Ovary (tissue), 9 donors: ENCODE data around the gene TRIM41. TPM values are rescaled to one million over a fixed set of nuclear protein-coding genes. Genes with fewer than 3 reads are reported as not detected.

Experiments used
- DNase-seq, 5 donors: peaks; one replicate each; pipeline ENCODE4 v3.0.0-alpha.2; 2019 to 2020
- H3K27ac ChIP-seq, 2 donors: fragments of 200-600 bp; one replicate each; pipeline versions ENCODE4 v1.5.1 to v1.8.0; 2019 to 2022
- H3K27me3 ChIP-seq: fragments of 200-600 bp; one replicate; pipeline ENCODE4 v1.8.0; 2022
- H3K36me3 ChIP-seq: fragments of 200-600 bp; sonication (generic); one replicate; pipeline ENCODE4 v1.5.1; 2019
- H3K4me1 ChIP-seq: one replicate; pipeline ENCODE4 v1.8.1; 2013; ENCODE audit warnings: mild to moderate bottlenecking, moderate library complexity; ENCODE audit not compliant: insufficient read depth
- H3K4me3 ChIP-seq: fragments of 200-600 bp; sonication (generic); one replicate; pipeline ENCODE4 v1.5.1; 2017
- H3K9me3 ChIP-seq, 2 donors: fragments of 200-600 bp in 1 of 2; sonication (generic) in 1 of 2; one replicate each; pipeline versions ENCODE4 v1.5.1 to v1.8.1; 2013 to 2019; ENCODE audit warnings: mild to moderate bottlenecking in 1 of 2, moderate library complexity in 1 of 2
- EP300 ChIP-seq: sonication (generic); formaldehyde crosslinking; IDR thresholded peaks from one replicate; pipeline ENCODE4 v1.6.1; 2017; ENCODE audit warnings: antibody characterized with exemption
- POLR2A ChIP-seq: fragments of 450-650 bp; IDR thresholded peaks from one replicate; pipeline ENCODE4 v1.6.1; 2017; ENCODE audit warnings: antibody characterized with exemption, mild to moderate bottlenecking, moderate library complexity
- WGBS, 3 donors: extraction: QIAGEN DNeasy Blood & Tissue Kit in 1 of 3; methylation state at CpG; one replicate each; pipeline versions ENCODE4 v1.1.5 to v1.1.7; 2013 to 2017; 5-methylcytosine and 5-hydroxymethylcytosine counted together
- intact Hi-C, 4 donors: fragments of 100-400 bp; cut with DNase I; formaldehyde crosslinking; loops; one replicate each; pipeline versions ENCODE4 v1.11.0 to v1.15.1; 2022 to 2023
- polyA plus RNA-seq, 2 donors: library from polyadenylated mRNA; stranded (reverse); fragments of 200-250 nt in 1 of 2; fragments of 350-450 nt in 1 of 2; fragmentation: Illumina TruSeq in 1 of 2; extraction: RNeasy Lipid Tissue Mini Kit (QIAGEN cat#74804) in 1 of 2; gene quantifications; one replicate each; pipeline ENCODE4 v1.2.3, GENCODE V29; 2013 to 2014
- total RNA-seq, 7 donors: library from RNA; depleted of rRNA in 2 of 7; stranded (reverse); fragments of >200 nt in 2 of 7; fragmentation: NEBNext Ultra II Directional in 3 of 7; extraction: Animal tissue kit (Norgen Biotek cat#: 25700) in 3 of 7; gene quantifications; one replicate each; pipeline versions ENCODE4 v1.1.0 to v1.2.4, GENCODE V29; 2016 to 2023
- TF ChIP-seq, protein P1 (sequence below), 3 donors: fragments of 450-650 bp in 2 of 3; fragments of 200-600 bp in 1 of 3; IDR thresholded peaks; one replicate each; pipeline versions ENCODE4 v1.5.1 to v1.8.0; 2016 to 2022; ENCODE audit warnings: antibody characterized with exemption in 3 of 3, mild to moderate bottlenecking in 1 of 3
- donor health status: DM: no; HTN: no; CAD: no; lungs with moderate emphysema.
- donor health status: DM: no; HTN: no; CAD: no.
- donor health status: Bipolar disorder and iron deficiency.
- donor health status: DM: yes; HTN: yes; CAD: no.
- donor health status: DM: no; HTN: no; CAD: no.
- donor health status: DM: yes; HTN: yes; CAD: no.

Gene TRIM41
- total and polyA plus RNA-seq, 9 donors = 8.2 to 22.7 (median 15.4) TPM

DNA sequence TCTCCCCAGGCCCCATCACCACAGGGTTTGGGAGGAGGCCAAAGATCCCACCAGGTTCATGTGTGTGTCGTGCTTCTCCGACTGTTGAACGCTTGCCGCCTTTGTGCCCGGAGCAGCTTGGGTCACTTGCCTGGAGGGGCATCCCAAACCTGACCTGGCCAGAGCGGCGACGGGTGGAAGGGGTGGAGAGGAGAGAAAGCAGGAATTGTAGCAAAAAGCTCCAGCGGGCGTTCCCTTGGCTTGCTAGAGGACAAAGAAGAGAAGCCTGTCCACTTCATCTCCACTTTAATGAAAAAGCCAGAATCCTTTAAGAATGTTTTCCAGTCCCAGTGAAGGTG, 2.9 kb upstream of the TRIM41 start:
- intact Hi-C loops = loop anchor here in 1 of 4 donors (5.0 kb wide), 1 partner anchor 33 kb away; no protein-coding TSS in a partner anchor
- Histone ChIP-seq H3K36me3 (no peaks in the 10 kb centered on the region), H3K9me3 (no peaks in the 10 kb centered on the region), H3K4me3 (no peak overlapping the region), H3K4me1 (peaks cover 8% of the 10 kb centered on the region), H3K27ac (no peak overlapping the region), H3K27me3 (no peaks in the 10 kb centered on the region)
- TF ChIP-seq, protein P1, sequence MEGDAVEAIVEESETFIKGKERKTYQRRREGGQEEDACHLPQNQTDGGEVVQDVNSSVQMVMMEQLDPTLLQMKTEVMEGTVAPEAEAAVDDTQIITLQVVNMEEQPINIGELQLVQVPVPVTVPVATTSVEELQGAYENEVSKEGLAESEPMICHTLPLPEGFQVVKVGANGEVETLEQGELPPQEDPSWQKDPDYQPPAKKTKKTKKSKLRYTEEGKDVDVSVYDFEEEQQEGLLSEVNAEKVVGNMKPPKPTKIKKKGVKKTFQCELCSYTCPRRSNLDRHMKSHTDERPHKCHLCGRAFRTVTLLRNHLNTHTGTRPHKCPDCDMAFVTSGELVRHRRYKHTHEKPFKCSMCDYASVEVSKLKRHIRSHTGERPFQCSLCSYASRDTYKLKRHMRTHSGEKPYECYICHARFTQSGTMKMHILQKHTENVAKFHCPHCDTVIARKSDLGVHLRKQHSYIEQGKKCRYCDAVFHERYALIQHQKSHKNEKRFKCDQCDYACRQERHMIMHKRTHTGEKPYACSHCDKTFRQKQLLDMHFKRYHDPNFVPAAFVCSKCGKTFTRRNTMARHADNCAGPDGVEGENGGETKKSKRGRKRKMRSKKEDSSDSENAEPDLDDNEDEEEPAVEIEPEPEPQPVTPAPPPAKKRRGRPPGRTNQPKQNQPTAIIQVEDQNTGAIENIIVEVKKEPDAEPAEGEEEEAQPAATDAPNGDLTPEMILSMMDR (IDR thresholded peaks at IDR 0.05) = no peak
- TF ChIP-seq POLR2A = no peak
- no peak for TF ChIP-seq EP300
- WGBS, 3 donors = 88 to 91% (median 91%) methylated on average over 10 of the region's 10 CpGs
- DNase-seq = no peak

DNA sequence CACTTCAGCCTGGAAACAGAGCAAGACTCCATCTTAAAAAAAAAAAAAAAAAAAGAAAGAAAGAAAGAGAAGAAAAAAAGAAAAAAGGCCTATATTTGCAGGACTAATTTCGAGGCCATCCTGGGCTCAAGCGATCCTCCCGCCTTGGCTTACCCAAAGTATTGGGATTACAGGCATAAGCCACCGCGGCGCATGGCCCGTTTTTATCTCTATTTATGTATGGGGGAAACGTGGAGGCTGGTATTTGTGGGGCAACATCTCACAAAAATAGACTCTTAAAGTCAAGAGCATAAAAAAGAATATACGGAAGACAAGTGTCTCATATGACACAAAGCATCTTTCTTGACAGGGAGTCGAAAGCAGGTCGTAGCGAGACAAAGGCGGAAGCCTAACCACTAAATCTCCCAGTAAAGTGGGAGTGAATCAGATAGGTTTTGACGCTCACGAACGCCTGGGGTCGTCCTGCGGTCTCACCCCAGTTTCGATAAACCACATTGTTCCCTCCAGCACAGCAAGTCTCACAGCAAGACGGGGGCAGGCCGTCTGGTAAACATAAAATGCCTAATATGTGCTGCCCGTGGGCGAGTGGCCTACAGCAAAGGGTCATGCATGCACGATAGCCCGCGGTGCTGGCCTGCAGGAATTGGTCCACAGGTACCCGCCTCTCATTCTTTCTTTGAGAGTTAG, 1.8 kb upstream of the TRIM41 start:
- intact Hi-C loops = loop anchor here in 1 of 4 donors (5.0 kb wide), 1 partner anchor 34 kb away; no protein-coding TSS in a partner anchor
- 60 to 68% (median 68%) methylated on average over 27 of the region's 27 CpGs for whole genome bisulfite sequencing, 3 donors
- Histone ChIP-seq H3K4me1 (peaks cover 8% of the 10 kb centered on the region), H3K27me3 (no peaks in the 10 kb centered on the region), H3K4me3 (no peak overlapping the region), H3K9me3 (no peaks in the 10 kb centered on the region), H3K36me3 (no peaks in the 10 kb centered on the region), H3K27ac (no peak overlapping the region)
- TF ChIP-seq EP300 (no peak), POLR2A (no peak)
- TF ChIP-seq, protein P1 (IDR thresholded peaks at IDR 0.05) = no peak
- peak in 2 of 5 donors; percentile 43 to 47 for DNase-seq

DNA sequence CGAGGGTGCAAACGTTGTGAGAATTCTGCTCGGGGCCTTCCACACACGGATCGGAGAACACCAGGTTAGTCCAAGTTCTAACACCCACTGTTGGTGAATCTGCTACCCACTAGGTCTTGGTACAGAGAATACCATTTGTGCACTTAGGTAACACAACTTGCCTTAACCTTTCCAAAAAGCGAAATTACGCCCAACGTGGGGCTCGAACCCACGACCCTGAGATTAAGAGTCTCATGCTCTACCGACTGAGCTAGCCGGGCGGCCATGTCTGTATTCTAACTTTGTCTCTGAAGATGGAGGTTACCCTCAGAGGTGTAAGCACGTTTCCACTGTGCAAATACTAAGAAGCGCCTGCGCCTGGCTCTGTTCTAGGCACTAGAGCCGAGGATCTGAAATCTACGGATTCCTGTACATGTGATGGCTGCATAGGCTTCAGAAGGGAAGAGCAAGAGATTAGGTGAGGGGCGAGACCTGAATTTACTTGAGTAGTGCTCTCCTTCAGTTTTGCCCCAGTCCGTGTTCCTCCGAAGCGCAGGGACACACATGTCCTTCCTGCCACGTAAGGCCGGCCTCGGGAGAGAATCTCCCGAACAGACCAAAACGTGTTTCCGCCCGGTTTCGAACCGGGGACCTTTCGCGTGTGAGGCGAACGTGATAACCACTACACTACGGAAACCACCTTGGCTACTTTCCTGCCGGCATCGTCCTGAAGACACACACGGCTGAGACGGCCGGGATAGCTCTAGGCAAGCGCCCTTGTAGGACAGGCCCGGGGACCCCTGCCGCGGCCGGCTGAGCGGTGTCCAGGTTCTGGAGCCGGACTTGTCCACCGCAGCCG, 1.1 kb upstream of the TRIM41 start:
- H3K27me3 ChIP-seq = no peaks in the 10 kb centered on the region
- WGBS, 3 donors = 4 to 7% (median 5%) methylated on average over 41 to 50 of the region's 50 CpGs
- intact Hi-C loops = loop anchor here in 1 of 4 donors (2.0 to 5.0 kb wide), 2 partner anchors 21 to 35 kb away; partner anchors contain the start of gene RACK1
- no peaks in the 10 kb centered on the region for H3K9me3 ChIP-seq
- peak overlapping the region; percentile 77 to 97 for H3K27ac ChIP-seq
- no peaks in the 10 kb centered on the region for H3K36me3 ChIP-seq
- TF ChIP-seq, protein P1 (IDR thresholded peaks at IDR 0.05) = peak in 2 of 3 donors; percentile 3 to 22
- no peak for TF ChIP-seq EP300
- DNase-seq = peak; percentile 93 to 99 (median 98)
- H3K4me3 ChIP-seq = peak overlapping the region; percentile 86
- H3K4me1 ChIP-seq = peaks cover 6% of the 10 kb centered on the region

DNA sequence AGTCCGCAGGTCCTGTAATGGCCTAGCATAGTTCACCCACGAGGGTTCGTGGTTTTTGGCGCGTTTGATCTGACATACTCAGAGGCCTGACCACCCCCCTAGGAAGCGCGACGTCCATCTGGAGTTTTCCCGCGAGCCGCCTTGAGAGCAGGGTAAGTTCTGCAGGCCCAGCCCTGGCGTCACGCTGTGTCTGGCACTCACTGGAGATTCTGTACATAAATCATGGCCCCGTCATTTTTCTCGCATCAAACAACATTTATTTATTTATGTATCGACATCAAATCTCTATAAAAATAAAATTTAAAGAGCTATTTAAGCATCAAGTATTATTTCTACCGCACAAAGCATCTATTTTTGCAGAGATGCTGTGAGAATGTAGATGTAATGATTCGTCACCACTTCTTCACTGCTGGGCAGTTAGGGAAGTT, 437 bp upstream of the TRIM41 start:
- no peaks in the 10 kb centered on the region for H3K36me3 ChIP-seq
- TF ChIP-seq POLR2A = no peak
- no peak for TF ChIP-seq EP300
- TF ChIP-seq, protein P1 (IDR thresholded peaks at IDR 0.05) = peak in 2 of 3 donors; percentile 1 to 5
- intact Hi-C loops = loop anchor here in 1 of 4 donors (2.0 to 5.0 kb wide), 2 partner anchors 20 to 35 kb away; partner anchors contain the start of gene RACK1
- H3K9me3 ChIP-seq = no peaks in the 10 kb centered on the region
- H3K27me3 ChIP-seq = no peaks in the 10 kb centered on the region
- H3K4me3 ChIP-seq = peak overlapping the region; percentile 86
- H3K4me1 ChIP-seq = peaks cover 6% of the 10 kb centered on the region
- WGBS, 3 donors = 0 to 1% (median 0%) methylated on average over 18 of the region's 18 CpGs
- peak overlapping the region; percentile 77 to 97 for H3K27ac ChIP-seq
- DNase-seq = no peak
